ENCODE data around the gene RANBP10.
"Not testable (repeated sequence)": the region's sequence is repeated elsewhere in the genome, so short reads cannot be mapped to it uniquely, and the experiment has no call there.

Gene RANBP10

GRCh38 chr16:67775273-67775672 is 31.1 kb downstream of the RANBP10 start:
- DNase-seq = no peak

GRCh38 chr16:67774457-67774853 is 31.9 kb downstream of the RANBP10 start:
- no peak for DNase-seq

GRCh38 chr16:67773569-67774456 is 32.5 kb downstream of the RANBP10 start:
- no peak for DNase-seq

DNA sequence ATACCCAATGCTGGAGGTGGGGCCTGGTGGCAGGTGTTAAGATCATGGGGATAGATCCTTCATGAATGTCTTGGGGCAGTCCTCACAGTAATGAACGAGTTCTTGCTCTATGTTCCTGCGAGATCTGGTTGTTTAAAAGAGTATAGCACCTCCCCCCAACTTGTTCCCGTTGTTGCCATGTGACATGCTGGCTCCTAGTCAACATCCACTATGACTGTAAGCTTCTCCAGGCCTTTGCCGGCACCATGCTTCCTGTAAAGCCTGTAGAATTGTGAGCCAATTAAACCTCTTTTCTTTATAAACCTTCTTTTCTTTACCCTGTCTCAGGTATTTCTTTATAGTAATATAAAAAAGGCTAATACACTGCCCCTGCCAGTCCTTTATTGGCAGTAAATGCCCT is 33.3 kb downstream of the RANBP10 start:
- no peak for DNase-seq

DNA sequence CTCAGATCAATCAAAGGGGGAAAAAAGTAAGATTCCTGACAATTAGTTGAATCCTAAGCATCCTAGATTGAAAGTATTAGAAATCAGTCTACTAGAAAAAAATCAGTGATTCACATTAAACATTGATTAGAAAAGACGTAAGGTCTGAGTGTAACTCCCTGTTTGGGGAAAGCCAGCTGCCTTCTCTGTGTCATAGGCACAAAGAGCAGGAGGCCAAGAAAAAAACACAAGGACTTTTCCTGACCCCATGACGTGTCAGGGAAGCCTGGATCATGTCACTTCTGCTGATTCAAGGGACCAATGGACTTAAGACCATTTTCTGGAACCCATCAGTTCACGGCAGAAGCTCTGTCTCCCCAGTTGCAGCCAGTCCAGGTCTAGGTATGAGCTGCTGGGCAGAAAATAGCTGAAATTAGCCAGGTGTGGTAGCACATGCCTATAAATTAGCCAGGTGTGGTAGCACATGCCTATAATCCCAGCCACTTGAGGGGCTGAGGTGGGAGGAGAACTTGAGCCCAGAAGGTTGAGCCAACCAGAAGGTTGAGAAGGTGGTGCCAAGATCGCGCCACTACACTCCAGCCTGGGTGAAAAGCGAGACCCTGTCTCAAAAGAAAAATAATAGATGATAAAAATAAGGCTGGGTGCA is 35.9 kb downstream of the RANBP10 start:
- DNase-seq = no peak

- no peak for DNase-seq
Observed at GRCh38 chr16:67767953-67768352, 38.4 kb downstream of the RANBP10 start.

- no peak for DNase-seq
Observed at GRCh38 chr16:67766291-67766690, 40.1 kb downstream of the RANBP10 start.

GRCh38 chr16:67764158-67764667 is 42.1 kb downstream of the RANBP10 start:
- no peak for DNase-seq

GRCh38 chr16:67763066-67763465 is 43.3 kb downstream of the RANBP10 start:
- no peak for DNase-seq

GRCh38 chr16:67762385-67762784 is 44.0 kb downstream of the RANBP10 start:
- no peak for DNase-seq

DNA sequence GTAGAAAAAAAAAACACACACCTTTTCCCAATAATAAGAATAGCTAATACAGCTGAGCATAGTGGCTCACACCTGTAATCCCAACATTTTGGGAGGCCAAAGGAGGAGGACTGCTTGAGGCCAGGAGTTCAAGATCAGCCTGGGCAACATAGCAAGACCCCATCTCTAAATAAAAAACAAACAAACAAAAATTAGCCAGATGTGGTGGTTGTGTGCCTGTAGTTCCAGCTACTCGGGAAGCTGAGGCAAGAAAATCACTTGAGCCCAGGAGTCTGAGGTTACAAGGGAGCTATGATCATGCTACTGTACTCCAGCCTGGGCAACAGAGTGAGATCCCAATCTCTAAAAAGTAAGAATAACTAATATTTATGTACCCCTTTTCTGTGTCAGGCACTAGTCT is 44.4 kb downstream of the RANBP10 start:
- no peak for DNase-seq

DNA sequence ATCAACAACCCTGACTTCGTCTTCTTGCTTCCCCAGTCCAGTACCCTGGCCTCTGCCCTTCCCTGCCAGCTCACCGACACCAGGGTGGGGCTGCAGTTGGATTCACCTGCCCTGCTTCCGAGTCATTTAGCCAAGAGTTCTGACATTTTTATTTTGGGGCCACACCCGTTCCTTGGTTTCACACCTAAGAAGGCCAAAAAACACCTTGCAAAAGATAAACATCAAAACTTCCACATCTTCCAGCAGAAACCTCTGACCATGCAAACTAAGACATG is 45.5 kb downstream of the RANBP10 start:
- DNase-seq = no peak

DNA sequence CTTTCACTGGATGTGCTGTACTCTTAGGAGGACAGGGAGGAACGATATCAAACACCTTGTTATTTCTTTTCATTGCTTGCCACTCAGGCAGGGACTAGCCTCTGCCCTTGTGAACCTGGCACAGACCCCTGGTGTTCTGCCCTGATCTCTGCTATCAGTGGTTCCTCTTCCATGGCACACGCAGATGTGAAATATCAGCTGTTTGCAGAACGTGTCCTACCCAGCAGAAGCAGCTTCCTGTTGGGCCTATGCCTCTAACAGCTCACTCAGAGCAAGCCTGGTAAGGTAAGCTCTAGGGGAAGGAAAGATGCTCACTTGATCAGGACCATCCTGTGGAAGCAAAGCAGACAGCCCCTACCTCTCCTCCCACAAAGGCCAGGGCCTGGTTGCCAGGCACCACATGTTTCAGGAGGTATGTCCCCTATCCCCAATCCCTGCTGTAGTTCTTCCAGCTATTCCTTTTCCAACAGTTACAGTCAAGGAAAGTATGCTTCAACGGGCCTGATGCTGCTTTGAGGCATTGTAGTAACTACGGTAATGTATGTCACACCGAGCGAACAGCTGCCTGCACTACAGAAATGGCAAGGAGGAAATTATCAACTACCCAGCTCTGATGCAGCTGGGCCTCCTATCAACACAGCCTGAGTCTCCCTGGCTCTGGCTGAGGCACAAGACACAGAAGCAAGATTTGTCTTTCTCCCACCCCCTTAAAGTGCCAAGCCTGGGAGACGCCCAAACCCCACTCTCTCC is 46.0 kb downstream of the RANBP10 start:
- no peak for DNase-seq

DNA sequence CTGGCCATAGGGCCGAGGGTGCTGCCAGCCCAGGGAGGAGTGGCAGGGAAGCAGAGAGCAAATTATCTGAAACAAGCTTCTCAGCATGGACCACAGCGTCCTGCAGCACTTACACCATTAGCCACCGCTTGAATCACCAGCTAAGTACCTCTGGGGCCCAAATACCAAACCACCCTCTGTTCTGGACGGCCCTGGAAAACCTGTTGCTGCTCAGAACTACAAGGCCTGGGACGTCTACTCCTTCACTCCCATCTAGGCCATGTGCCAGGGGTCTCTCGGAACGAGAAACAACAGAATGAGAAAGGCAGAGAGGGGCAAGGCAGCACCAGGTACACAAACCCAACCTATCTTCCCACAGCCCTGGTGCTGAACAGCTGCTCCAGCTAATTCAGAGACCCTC is 47.4 kb downstream of the RANBP10 start:
- DNase-seq = no peak

DNA sequence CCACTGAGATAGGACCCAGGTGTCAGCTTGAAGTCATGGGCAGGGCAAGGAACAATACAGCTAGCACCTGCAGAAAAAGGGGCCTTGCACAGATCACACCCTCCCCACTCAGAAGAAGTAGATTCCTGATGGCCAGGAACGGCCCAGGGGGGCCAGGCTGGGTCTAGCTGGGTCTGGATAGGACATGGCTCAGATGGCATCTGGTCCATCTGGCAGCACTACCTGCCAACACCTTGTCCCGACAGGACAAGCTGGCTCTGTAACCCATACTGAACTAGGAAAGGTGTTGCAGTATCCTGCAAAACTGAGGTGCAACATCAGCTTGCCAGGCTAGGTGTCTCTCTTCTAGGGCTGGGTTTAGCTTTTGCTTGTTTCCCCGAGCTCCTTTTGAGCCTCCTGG is 48.4 kb downstream of the RANBP10 start:
- no peak for DNase-seq

DNA sequence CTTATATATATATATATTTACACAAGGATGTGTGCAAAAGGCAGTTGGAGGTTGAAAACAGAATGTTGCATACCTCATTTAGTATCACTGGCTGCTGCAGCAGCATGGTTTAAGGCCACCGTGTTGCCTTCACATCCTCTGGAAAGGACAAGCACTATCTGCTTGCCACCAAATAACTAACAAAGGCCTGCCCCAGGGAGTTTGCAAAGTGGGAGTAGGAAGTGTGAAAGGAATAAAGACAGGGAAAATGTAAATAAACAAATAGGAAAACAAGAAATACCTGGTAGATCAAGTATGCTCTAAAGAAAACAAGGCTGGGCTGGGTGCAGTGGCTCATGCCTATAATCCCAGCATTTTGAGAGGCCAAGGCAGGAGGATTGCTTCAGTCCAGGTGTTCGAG is 53.7 kb downstream of the RANBP10 start:
- no peak for DNase-seq

- DNase-seq = not testable (repeated sequence)
Observed at GRCh38 chr16:67751331-67751730, 55.0 kb downstream of the RANBP10 start.

DNA sequence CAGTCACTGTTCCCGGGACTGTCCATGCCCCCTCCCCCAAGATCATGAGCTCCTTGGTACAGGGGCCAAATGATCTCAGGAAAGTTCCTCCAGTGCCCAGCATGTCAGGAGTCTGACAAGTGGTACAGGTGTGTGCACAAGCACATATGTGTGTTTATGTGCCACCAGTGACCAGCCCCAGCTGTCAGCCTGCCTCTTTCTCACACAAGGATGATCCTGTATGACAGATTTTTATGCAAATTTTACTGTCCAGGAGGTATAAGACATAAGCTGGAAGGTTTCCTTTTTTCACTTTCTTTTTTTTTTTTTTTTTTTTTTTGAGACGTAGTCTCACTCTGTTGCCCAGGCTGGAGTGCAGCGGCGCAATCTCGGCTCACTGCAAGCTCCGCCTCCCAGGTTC is 55.9 kb downstream of the RANBP10 start:
- DNase-seq = peak in 1 of 2 experiments; percentile 4

DNA sequence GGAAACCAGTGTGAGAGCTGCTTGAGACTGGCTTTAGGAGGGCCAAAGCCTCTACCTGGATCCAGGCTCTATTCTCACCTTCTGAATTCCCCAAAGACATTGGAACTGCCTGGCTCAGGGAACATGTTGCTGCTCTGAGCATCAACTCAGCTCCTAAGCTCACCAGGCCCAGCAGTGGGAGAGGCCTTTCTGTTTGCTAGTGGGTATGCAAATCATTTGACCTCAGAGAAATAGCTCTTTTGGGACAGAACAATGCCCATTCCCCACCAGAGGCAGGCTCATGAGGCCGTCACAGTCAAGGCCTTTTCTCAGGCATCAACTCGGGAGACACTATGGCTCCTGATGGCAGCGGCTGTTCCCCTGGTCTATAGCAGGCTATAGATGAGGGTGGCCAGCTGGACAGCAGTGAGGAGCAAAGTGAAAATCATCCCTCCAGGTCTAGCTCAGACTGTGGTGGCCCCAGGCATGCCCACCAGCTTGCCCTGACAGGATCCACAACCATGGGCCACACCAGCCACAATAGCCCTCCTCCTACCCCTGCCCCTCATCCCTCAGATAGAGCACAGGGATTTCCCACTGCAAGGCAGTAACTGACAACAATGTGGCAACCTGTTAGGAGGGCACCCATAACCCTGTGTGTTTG is 56.8 kb downstream of the RANBP10 start:
- peak in 1 of 2 experiments; percentile 46 for DNase-seq

- DNase-seq = no peak
Observed at GRCh38 chr16:67748834-67749233, 57.5 kb downstream of the RANBP10 start.

DNA sequence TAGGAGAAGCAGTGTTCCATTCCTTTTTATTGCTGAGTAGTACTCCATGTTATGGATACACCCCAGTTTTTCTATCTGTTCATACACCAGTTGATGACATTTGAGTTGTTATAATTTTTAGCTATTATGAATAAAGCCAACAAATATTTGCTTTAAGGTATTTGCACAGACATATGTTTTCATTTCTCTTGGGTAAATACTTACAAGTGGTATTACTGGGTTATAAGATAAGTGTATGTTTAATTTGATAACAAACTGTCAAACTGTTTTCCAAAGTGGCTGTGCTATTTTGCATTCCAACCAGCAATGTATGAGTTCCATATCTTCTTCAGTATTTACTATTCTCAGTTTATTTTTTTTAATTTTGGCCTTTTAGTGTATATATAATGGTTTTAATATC is 59.5 kb downstream of the RANBP10 start:
- DNase-seq = no peak

DNA sequence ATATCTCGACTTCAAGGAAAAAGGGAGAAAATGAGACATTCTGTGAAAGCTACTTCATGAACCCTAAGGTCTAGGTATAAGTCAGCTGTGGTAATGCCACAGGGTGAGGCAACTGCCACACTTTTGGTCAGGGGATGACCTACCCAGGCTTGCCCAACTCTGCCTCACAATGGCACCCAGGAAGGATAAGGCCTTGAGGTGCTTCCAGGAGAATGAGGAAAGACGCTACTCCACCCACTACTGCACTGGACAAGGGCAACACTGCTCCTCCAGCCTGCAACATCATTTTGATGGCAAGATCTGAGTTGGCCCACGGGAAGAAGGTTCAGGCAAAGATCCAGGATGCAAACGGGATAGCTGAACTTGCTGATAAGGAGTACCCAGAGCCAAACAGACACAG is 65.2 kb downstream of the RANBP10 start:
- no peak for DNase-seq

DNA sequence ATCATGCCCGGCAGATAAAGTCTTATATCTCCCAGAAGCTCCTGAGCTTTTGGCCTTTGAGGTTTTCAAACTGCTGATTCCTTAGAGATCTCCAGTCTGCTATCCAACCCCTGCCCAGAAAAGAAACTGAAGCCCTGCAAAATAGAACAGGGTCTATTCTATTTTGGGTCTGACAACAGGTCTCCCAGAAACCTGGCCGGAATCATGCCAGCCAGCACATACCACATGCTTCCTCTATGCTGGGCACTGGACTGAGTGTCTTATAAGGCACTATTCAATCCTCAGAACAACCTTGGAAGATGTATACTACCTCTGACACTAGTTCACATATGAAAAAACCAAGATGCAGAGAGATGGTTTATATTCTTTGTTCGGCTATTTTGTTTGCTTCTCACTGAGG is 66.0 kb downstream of the RANBP10 start:
- no peak for DNase-seq

All from NCI-H526 (cell line).